H54 (cell line): ENCODE data around the gene YY1.
"Not testable (repeated sequence)": the region's sequence is repeated elsewhere in the genome, so short reads cannot be mapped to it uniquely, and the experiment has no call there.

Experiments used
- DNase-seq: peaks from one replicate; pipeline ENCODE4 v3.0.0; 2011; ENCODE audit warnings: low spot score, mixed read lengths; ENCODE audit not compliant: insufficient read length
- FAIRE-seq: peaks from 3 replicates; lab custom pipeline; 2011; peaks lifted over from hg19 to GRCh38; lab: Jason Lieb, UNC
- POLR2A ChIP-seq: IDR thresholded peaks from 2 replicates; pipeline ENCODE4 v1.6.1; 2011; ENCODE audit warnings: low read depth, mild to moderate bottlenecking, low read length

Gene YY1

GRCh38 chr14:100295376-100296105 is 56.6 kb downstream of the YY1 start:
- TF ChIP-seq POLR2A, result no peak
- FAIRE-seq (no peak), DNase-seq (no peak)

- no peak for TF ChIP-seq POLR2A
- FAIRE-seq (no peak), DNase-seq (no peak)
These were observed 57.2 kb downstream of the YY1 start for GRCh38 chr14:100296106-100296651.

GRCh38 chr14:100296729-100297128 is 57.8 kb downstream of the YY1 start:
- not testable (repeated sequence) for FAIRE-seq, DNase-seq

- FAIRE-seq, result no peak
- TF ChIP-seq POLR2A, result no peak
- DNase-seq, result no peak
These were observed 58.7 kb downstream of the YY1 start for GRCh38 chr14:100297320-100298300.

GRCh38 chr14:100298551-100299237 is 59.8 kb downstream of the YY1 start:
- no peak for DNase-seq
- no peak for TF ChIP-seq POLR2A
- no peak for FAIRE-seq

GRCh38 chr14:100299238-100299560 is 60.3 kb downstream of the YY1 start:
- no peak for TF ChIP-seq POLR2A
- no peak for DNase-seq
- FAIRE-seq, result no peak

GRCh38 chr14:100302616-100303015 is 63.7 kb downstream of the YY1 start:
- no peak for DNase-seq
- no peak for FAIRE-seq
- no peak for TF ChIP-seq POLR2A

- DNase-seq (no peak), FAIRE-seq (no peak)
- TF ChIP-seq POLR2A, result no peak
These were observed 64.2 kb downstream of the YY1 start for GRCh38 chr14:100303179-100303578.

- no peak for DNase-seq
- no peak for FAIRE-seq
- no peak for TF ChIP-seq POLR2A
These were observed 65.0 kb downstream of the YY1 start for GRCh38 chr14:100303925-100304324.

GRCh38 chr14:100304825-100305323 is 65.9 kb downstream of the YY1 start:
- DNase-seq, result peak; percentile 55
- TF ChIP-seq POLR2A, result no peak
- FAIRE-seq, result peak; percentile 80

GRCh38 chr14:100305324-100306100 is 66.6 kb downstream of the YY1 start:
- peak; percentile 61 for DNase-seq
- no peak for FAIRE-seq
- TF ChIP-seq POLR2A, result no peak

- peak; percentile 24 for TF ChIP-seq POLR2A
- no peak for FAIRE-seq
These were observed 67.4 kb downstream of the YY1 start, which contains the start of gene SLC25A29 for GRCh38 chr14:100306101-100306997. Gene SLC25A29 (minus strand): TSS chr14:100306444. CDS start chr14:100306232, 212 bp downstream.

More at GRCh38 chr14:100306101-100306997, 67.4 kb downstream of the YY1 start, which contains the start of gene SLC25A29:
- peak; percentile 97 for DNase-seq
